Measurements from ENCODE around the gene NLRP11.

DNA sequence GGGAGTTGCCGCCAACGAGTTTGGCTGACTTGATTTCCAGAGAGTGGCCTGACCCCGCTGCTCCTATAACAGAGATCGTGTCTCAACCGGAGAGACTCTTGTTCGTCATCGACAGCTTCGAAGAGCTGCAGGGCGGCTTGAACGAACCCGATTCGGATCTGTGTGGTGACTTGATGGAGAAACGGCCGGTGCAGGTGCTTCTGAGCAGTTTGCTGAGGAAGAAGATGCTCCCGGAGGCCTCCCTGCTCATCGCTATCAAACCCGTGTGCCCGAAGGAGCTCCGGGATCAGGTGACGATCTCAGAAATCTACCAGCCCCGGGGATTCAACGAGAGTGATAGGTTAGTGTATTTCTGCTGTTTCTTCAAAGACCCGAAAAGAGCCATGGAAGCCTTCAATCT, 26.2 kb upstream of the NLRP11 start:
- TF ChIP-seq POLR2A (IDR thresholded peaks at IDR 0.05) = no peak
- TF ChIP-seq, protein P1, sequence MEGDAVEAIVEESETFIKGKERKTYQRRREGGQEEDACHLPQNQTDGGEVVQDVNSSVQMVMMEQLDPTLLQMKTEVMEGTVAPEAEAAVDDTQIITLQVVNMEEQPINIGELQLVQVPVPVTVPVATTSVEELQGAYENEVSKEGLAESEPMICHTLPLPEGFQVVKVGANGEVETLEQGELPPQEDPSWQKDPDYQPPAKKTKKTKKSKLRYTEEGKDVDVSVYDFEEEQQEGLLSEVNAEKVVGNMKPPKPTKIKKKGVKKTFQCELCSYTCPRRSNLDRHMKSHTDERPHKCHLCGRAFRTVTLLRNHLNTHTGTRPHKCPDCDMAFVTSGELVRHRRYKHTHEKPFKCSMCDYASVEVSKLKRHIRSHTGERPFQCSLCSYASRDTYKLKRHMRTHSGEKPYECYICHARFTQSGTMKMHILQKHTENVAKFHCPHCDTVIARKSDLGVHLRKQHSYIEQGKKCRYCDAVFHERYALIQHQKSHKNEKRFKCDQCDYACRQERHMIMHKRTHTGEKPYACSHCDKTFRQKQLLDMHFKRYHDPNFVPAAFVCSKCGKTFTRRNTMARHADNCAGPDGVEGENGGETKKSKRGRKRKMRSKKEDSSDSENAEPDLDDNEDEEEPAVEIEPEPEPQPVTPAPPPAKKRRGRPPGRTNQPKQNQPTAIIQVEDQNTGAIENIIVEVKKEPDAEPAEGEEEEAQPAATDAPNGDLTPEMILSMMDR (IDR thresholded peaks at IDR 0.05) = no peak
